Left lobe of liver (tissue), 2 donors: ENCODE data around the gene FGF6. TPM values are rescaled to one million over a fixed set of nuclear protein-coding genes. Genes with fewer than 3 reads are reported as not detected.
A peak's percentile ranks its signal among the peaks of the same experiment; 100 is the strongest.

Experiments used
- ATAC-seq: fragments of 200-7000 bp; cut with Tn5 transposase; one replicate; pipeline ENCODE4 v1.9.1; 2020; ENCODE audit warnings: mild to moderate bottlenecking, moderate library complexity
- DNase-seq: peaks from one replicate; pipeline ENCODE4 v3.0.0-alpha.2; 2020; ENCODE audit warnings: low spot score
- total RNA-seq: library from RNA; stranded (reverse); gene quantifications from one replicate; pipeline ENCODE4 v1.2.1, GENCODE V29; 2021
- donor health status: DM: no; HTN: no; CAD: no; lungs with moderate emphysema.
- donor health status: DM: no; HTN: yes; CAD: no.

FGF6 gene
- total RNA-seq, 1 donor from 2014 or later = not detected

DNA sequence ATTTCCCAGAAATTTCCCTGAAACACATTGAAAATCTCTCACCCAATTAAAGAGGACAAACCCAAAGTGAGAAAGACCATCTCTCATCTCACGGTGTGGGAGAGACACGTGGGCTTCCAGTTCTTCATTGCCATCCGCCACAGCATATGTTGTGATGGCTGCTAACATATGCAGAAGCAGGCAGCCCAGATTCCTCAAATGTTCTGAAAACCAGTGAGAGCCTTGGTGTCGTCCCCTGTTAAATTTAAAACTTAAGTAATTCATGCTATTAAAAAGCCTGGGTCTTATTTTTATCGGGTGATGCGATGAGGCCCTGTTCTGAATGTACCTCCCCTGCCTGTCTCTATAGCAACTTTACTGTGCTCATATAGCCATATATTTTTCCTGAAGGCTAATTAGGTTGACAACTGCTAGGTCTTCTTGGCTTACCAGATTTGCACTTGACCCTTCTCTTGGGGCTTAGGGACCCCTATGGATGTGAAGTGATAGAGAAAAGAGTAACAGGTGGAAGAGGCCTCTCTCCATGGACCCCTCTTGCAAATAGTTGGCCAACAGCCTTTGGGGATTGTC is 2.8 kb upstream of the FGF6 start:
- ATAC-seq = no peak
- DNase-seq = no peak

- ATAC-seq = no peak
- DNase-seq = no peak
Observed at GRCh38 chr12:4447151-4447550, 1.5 kb upstream of the FGF6 start.

- DNase-seq = no peak
Observed at GRCh38 chr12:4446335-4446734, 720 bp upstream of the FGF6 start.

GRCh38 chr12:4444031-4444430 is 1.6 kb downstream of the FGF6 start:
- no peak for ATAC-seq
- peak; percentile 14 for DNase-seq

More at GRCh38 chr12:4446335-4446734, 720 bp upstream of the FGF6 start:
- no peak for ATAC-seq

DNA sequence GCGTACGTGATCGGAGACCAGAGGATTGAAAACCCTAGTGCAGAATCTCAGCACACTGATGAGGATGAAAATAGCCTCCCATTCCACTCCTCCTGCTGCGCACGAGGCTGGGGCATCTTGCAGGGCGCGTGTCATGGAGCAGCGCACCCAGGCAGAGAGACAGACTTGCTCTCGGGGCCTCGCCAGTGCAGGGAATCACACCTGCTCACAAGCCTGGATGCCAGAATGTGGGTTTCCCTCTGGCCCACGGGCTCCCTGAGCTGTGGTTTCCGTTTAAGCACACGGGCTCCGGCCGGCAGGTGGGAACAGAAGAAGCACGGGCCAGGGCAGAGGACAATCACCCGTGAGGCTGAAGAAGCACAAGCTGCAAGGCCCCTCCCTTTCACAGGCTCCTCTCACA is 2.0 kb downstream of the FGF6 start:
- DNase-seq (peak; percentile 33), ATAC-seq (no peak)

GRCh38 chr12:4441355-4442335 is 4.0 kb downstream of the FGF6 start:
- ATAC-seq (no peak), DNase-seq (peak; percentile 26)

- DNase-seq = peak; percentile 27
- no peak for ATAC-seq
Observed at GRCh38 chr12:4440187-4440941, 5.3 kb downstream of the FGF6 start.

GRCh38 chr12:4439736-4440135 is 5.9 kb downstream of the FGF6 start:
- DNase-seq (peak; percentile 6), ATAC-seq (no peak)

GRCh38 chr12:4438834-4439596 is 6.6 kb downstream of the FGF6 start:
- no peak for ATAC-seq
- peak; percentile 22 for DNase-seq

GRCh38 chr12:4435537-4435936 is 10.1 kb downstream of the FGF6 start:
- ATAC-seq (no peak), DNase-seq (peak; percentile 22)

GRCh38 chr12:4434706-4435425 is 10.7 kb downstream of the FGF6 start:
- ATAC-seq = peak; percentile 33
- DNase-seq = peak; percentile 23

DNA sequence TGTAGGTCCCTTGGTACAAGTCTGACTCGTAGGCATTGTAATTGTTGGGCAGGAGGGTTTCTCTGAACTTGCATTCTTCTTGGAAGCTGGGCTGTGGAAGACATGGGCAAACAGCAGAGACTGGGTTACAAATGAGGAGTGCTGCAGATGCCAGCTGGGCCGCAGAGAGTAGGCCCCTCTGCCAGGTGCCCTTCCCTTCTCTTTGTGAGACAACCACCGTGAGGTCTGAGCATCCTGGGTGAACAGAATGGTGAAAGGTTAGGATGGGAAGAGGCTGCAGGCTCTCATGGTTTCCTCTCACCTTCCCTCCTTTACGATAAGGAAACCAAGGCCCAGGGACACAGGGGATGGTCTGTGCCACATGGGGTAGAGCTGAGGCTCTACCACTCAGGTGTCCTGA is 11.3 kb downstream of the FGF6 start:
- peak; percentile 6 for DNase-seq
- no peak for ATAC-seq

GRCh38 chr12:4433745-4434058 is 11.9 kb downstream of the FGF6 start:
- no peak for ATAC-seq
- DNase-seq = no peak

- DNase-seq = peak; percentile 24
- ATAC-seq = no peak
Observed at GRCh38 chr12:4432878-4433744, 12.5 kb downstream of the FGF6 start.

DNA sequence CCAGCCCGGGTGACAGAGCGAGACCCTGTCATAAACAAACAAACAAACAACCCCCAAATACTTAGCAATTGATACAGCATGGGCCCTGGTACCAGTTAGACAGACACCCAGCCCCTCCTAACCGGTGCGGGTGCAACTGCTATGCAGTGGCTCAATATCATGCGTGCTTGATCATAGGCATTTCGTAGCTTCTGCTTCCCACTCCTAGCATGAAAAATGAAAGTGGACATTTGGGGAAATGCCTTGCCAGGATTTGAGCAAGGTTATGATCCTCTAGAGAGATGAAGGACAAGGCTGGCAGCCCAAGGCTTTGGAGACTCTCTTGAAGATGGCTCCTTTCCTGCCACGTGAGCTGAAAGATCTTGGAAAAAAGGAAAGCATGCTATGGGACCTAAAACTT is 13.7 kb downstream of the FGF6 start:
- ATAC-seq (no peak), DNase-seq (no peak)

GRCh38 chr12:4431436-4431835 is 14.2 kb downstream of the FGF6 start:
- no peak for DNase-seq
- no peak for ATAC-seq

DNA sequence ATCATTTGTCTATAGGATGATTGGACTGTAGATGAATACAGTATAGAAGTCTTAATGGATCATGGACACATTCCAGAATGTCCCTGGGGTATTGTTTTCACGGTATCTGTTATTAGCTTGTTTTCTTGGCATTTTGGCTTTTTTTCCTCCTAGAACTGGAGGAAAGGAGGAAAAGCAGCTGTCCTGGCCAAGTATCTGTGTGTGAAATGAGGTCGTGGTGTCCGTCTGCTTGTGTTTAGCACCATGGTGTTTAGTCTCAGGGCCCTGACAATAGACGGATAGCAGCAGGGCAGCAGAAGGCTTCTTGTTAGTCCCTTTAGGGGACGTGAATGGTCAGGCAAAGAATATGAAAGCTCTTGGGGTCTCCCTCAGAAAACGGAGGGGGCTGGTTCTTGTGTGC is 21.2 kb downstream of the FGF6 start:
- DNase-seq (no peak), ATAC-seq (no peak)

DNA sequence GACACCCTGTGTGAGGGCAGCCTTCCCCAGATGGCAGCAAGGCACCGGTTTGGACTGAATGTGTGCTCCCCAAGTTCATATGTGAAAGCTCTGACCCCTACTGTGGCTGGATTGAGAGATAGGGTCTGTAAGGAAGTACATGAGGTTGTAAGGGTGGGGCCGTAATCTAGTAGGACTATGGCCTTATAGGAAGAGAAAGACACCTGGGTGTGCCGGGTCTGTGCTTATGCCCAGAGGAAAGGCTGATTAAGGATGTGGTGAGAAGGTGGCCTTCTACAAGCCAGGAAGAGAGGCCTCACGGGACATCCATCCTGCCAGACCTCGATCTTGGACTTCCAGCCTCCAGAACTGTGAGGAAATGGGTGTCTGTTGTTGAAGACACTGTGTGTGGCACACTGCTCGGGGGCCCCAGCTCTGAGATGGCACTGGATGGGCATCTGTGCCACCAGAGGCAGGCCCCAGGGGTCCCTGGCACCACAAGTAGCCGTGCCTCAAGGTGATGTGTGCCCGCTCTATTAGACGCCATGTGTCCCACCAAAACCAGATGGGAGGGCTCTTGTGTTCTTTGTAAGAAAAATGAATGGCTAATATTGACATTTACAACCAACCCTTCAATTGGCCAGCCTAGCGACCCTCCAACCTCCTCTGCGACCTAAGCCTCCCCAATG is 22.0 kb downstream of the FGF6 start:
- DNase-seq (no peak), ATAC-seq (no peak)

DNA sequence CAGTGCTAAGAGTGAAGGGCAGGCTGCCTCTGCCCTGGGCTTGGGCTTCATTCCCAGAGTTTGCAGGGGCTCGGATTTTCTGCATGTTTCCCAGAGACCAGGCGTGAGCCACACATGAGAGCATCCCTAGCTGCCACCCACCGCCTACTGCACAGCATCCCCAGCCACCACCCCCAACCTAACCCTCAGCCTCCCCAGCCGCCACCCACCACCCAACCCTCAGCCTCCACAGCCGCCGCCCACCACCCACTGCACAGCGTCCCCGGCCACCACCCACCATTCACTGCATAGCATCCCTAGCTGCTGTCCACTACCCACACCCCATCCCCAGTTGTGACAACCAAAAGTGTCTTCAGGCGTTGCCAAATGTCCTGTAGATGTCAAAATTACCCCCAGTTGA is 22.6 kb downstream of the FGF6 start:
- ATAC-seq = no peak

More for the DNA sequence above, 22.6 kb downstream of the FGF6 start:
- no peak for DNase-seq
